ENCODE results near the gene ZBTB37. TPM values are rescaled to one million over a fixed set of nuclear protein-coding genes. Genes with fewer than 3 reads are reported as not detected.

ZBTB37 gene
- total and polyA plus RNA-seq, 9 of the 15 experiments (the other 6 are each of a cell fraction or from before 2014, with no cell fraction given): 1.3 to 13.9 (median 5.4) TPM

- no peak for TF ChIP-seq TAF1 (IDR thresholded peaks at IDR 0.05; ENCODE audit: control insufficient read depth, extremely low read depth, insufficient read depth, low read length, severe bottlenecking)
- TF ChIP-seq SMAD4 (CRISPR knock-in tag; conservative IDR thresholded peaks at IDR 0.05): no peak
- TF ChIP-seq HINFP (tag; conservative IDR thresholded peaks at IDR 0.05; ENCODE audit: low read depth): no peak
- TF ChIP-seq CREBBP (IDR thresholded peaks at IDR 0.05; ENCODE audit: low read depth, low read length): no peak
- no peak for TF ChIP-seq NFATC3 (IDR thresholded peaks at IDR 0.05)
- no peak for TF ChIP-seq ZNF232 (CRISPR knock-in tag; IDR thresholded peaks at IDR 0.05)
- TF ChIP-seq U2AF1 (optimal IDR thresholded peaks at IDR 0.05; ENCODE audit: low read depth, low read length): peak; percentile 38
- no peak for TF ChIP-seq AFF4 (CRISPR knock-in tag; IDR thresholded peaks at IDR 0.05)
- no peak for TF ChIP-seq TAL1 (IDR thresholded peaks at IDR 0.05)
- TF ChIP-seq ZNF764 (CRISPR knock-in tag; IDR thresholded peaks at IDR 0.05; ENCODE audit: low read depth): no peak
- TF ChIP-seq SRF (CRISPR knock-in tag; IDR thresholded peaks at IDR 0.05): no peak
- TF ChIP-seq TFAP4 (CRISPR knock-in tag; IDR thresholded peaks at IDR 0.05; ENCODE audit: borderline replicate concordance): no peak
- TF ChIP-seq NR0B1 (IDR thresholded peaks at IDR 0.05; ENCODE audit: partially characterized antibody): no peak
- no peak for TF ChIP-seq TAF15 (IDR thresholded peaks at IDR 0.05; ENCODE audit: low read depth, low read length)
- TF ChIP-seq ZNF311 (CRISPR knock-in tag; IDR thresholded peaks at IDR 0.05): no peak
- no peak for TF ChIP-seq ZNF24 (IDR thresholded peaks at IDR 0.05)
- TF ChIP-seq TAF7 (tag; IDR thresholded peaks at IDR 0.05): no peak
- TF ChIP-seq ZNF436 (CRISPR knock-in tag; IDR thresholded peaks at IDR 0.05): no peak
- no peak for TF ChIP-seq HDAC8 (tag; IDR thresholded peaks at IDR 0.05)
- TF ChIP-seq ZNF134 (CRISPR knock-in tag; conservative IDR thresholded peaks at IDR 0.05): no peak
- TF ChIP-seq ZNF780A (CRISPR knock-in tag; IDR thresholded peaks at IDR 0.05): no peak
- no peak for TF ChIP-seq THRAP3 (IDR thresholded peaks at IDR 0.05; ENCODE audit: borderline replicate concordance)
These were observed 3.9 kb upstream of the ZBTB37 start (continued) for GRCh38 chr1:173864179-173864867.

All from K562 (cell line).